ENCODE results near the gene EFCC1.

DNA sequence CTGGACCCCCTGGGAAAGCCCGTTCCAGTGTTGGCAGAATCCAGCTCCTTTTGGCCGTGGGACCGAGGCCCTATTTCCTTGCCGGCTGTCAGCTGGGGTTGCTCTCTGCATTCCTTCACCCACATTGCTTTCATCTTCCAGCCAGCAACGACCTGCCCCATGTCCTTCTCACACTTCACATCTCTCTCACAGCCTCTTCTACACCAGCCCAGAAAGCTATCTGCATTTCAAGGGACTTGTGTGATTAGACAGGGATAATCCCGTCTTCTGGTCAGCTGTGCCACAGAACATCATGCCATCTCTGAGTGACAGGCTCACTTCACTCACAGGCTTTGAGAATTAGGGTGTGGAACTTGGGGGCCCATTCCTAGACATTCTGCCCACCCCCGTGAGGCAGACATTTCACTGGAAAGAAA is 16.4 kb downstream of the EFCC1 start:
- TF ChIP-seq, protein P1, sequence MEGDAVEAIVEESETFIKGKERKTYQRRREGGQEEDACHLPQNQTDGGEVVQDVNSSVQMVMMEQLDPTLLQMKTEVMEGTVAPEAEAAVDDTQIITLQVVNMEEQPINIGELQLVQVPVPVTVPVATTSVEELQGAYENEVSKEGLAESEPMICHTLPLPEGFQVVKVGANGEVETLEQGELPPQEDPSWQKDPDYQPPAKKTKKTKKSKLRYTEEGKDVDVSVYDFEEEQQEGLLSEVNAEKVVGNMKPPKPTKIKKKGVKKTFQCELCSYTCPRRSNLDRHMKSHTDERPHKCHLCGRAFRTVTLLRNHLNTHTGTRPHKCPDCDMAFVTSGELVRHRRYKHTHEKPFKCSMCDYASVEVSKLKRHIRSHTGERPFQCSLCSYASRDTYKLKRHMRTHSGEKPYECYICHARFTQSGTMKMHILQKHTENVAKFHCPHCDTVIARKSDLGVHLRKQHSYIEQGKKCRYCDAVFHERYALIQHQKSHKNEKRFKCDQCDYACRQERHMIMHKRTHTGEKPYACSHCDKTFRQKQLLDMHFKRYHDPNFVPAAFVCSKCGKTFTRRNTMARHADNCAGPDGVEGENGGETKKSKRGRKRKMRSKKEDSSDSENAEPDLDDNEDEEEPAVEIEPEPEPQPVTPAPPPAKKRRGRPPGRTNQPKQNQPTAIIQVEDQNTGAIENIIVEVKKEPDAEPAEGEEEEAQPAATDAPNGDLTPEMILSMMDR (IDR thresholded peaks at IDR 0.05; ENCODE audit: low read depth, low read length), result no peak
- TF ChIP-seq EZH2phosphoT487 (IDR thresholded peaks at IDR 0.05; ENCODE audit: low read depth), result no peak
